Measurements from ENCODE around the gene SOAT1. TPM values are rescaled to one million over a fixed set of nuclear protein-coding genes. Genes with fewer than 3 reads are reported as not detected.

The SOAT1 gene
- total RNA-seq, 2 donors from 2014 or later = 34.2 to 41.9 TPM

- Histone ChIP-seq H3K27ac (ENCODE audit: low read depth, low read length) (no peak overlapping the region), H3K4me1 (ENCODE audit: control insufficient read depth, insufficient read depth, low read length) (no peaks in the 10 kb centered on the region), H3K9me3 (ENCODE audit: control insufficient read depth, low read length) (no peaks in the 10 kb centered on the region), H3K4me3 (ENCODE audit: low read length) (no peak overlapping the region), H3K27me3 (ENCODE audit: control insufficient read depth, insufficient read depth, low read length, poor library complexity, severe bottlenecking) (no peaks in the 10 kb centered on the region), H3K36me3 (ENCODE audit: control insufficient read depth, insufficient read depth, low read length) (no peaks in the 10 kb centered on the region), H3K9ac (ENCODE audit: extremely low read depth, low read length, poor library complexity, severe bottlenecking) (no peak overlapping the region)
- peak; percentile 80 for TF ChIP-seq CTCF (conservative IDR thresholded peaks at IDR 0.05)
- Mint-ChIP-seq H3K27me3 (ENCODE audit: insufficient read depth) (no peaks in the 10 kb centered on the region), H3K27ac (no peak overlapping the region), H3K9me3 (no peaks in the 10 kb centered on the region), H3K36me3 (ENCODE audit: low read depth) (no peaks in the 10 kb centered on the region), H3K4me3 (no peak overlapping the region), H3K4me1 (no peaks in the 10 kb centered on the region)
- 100% methylated on average over 1 of the region's 1 CpG; no CpG with 5 or more reads in 1 of the 2 experiments for WGBS, 2 experiments (ENCODE audit: insufficient coverage in 1 of 2, insufficient read length in 1 of 2)
- no peak for DNase-seq
Observed at GRCh38 chr1:179251675-179252074, 41.9 kb upstream of the SOAT1 start.

GRCh38 chr1:179252606-179253005 lies 41.0 kb upstream of the SOAT1 start:
- H3K27me3 Mint-ChIP-seq (ENCODE audit: insufficient read depth) = no peaks in the 10 kb centered on the region
- H3K9me3 Mint-ChIP-seq = no peaks in the 10 kb centered on the region

GRCh38 chr1:179253286-179253972 lies 40.2 kb upstream of the SOAT1 start:
- no peaks in the 10 kb centered on the region for H3K9me3 Mint-ChIP-seq
- DNase-seq = no peak
- H3K36me3 Mint-ChIP-seq (ENCODE audit: low read depth) = no peaks in the 10 kb centered on the region
- Histone ChIP-seq H3K36me3 (ENCODE audit: control insufficient read depth, insufficient read depth, low read length) (no peaks in the 10 kb centered on the region), H3K27ac (ENCODE audit: low read depth, low read length) (no peak overlapping the region), H3K4me3 (ENCODE audit: low read length) (no peak overlapping the region), H3K27me3 (ENCODE audit: control insufficient read depth, insufficient read depth, low read length, poor library complexity, severe bottlenecking) (no peaks in the 10 kb centered on the region), H3K4me1 (ENCODE audit: control insufficient read depth, insufficient read depth, low read length) (no peaks in the 10 kb centered on the region), H3K9me3 (ENCODE audit: control insufficient read depth, low read length) (no peaks in the 10 kb centered on the region), H3K9ac (ENCODE audit: extremely low read depth, low read length, poor library complexity, severe bottlenecking) (no peak overlapping the region)
- WGBS, 2 experiments (ENCODE audit: insufficient coverage in 1 of 2, insufficient read length in 1 of 2) = 87 to 95% methylated on average over 6 to 8 of the region's 8 CpGs
- TF ChIP-seq CTCF (conservative IDR thresholded peaks at IDR 0.05) = no peak
- H3K4me3 Mint-ChIP-seq = no peak overlapping the region
- no peaks in the 10 kb centered on the region for H3K27me3 Mint-ChIP-seq (ENCODE audit: insufficient read depth)
- no peaks in the 10 kb centered on the region for H3K4me1 Mint-ChIP-seq
- no peak overlapping the region for H3K27ac Mint-ChIP-seq

More at GRCh38 chr1:179252606-179253005, 41.0 kb upstream of the SOAT1 start:
- 83 to 85% methylated on average over 3 to 4 of the region's 4 CpGs for WGBS, 2 experiments (ENCODE audit: insufficient coverage in 1 of 2, insufficient read length in 1 of 2)
- Histone ChIP-seq H3K27me3 (ENCODE audit: control insufficient read depth, insufficient read depth, low read length, poor library complexity, severe bottlenecking) (no peaks in the 10 kb centered on the region), H3K9ac (ENCODE audit: extremely low read depth, low read length, poor library complexity, severe bottlenecking) (no peak overlapping the region), H3K4me3 (ENCODE audit: low read length) (no peak overlapping the region), H3K36me3 (ENCODE audit: control insufficient read depth, insufficient read depth, low read length) (no peaks in the 10 kb centered on the region), H3K4me1 (ENCODE audit: control insufficient read depth, insufficient read depth, low read length) (no peaks in the 10 kb centered on the region), H3K9me3 (ENCODE audit: control insufficient read depth, low read length) (no peaks in the 10 kb centered on the region), H3K27ac (ENCODE audit: low read depth, low read length) (no peak overlapping the region)
- Mint-ChIP-seq H3K27ac (no peak overlapping the region), H3K4me3 (no peak overlapping the region), H3K36me3 (ENCODE audit: low read depth) (no peaks in the 10 kb centered on the region), H3K4me1 (no peaks in the 10 kb centered on the region)
- no peak for TF ChIP-seq CTCF (conservative IDR thresholded peaks at IDR 0.05)
- no peak for DNase-seq
